Myocyte (in vitro differentiated cells): Measurements from ENCODE around the gene SEZ6L2. TPM values are rescaled to one million over a fixed set of nuclear protein-coding genes. Genes with fewer than 3 reads are reported as not detected.
"Not testable (repeated sequence)": the region's sequence is repeated elsewhere in the genome, so short reads cannot be mapped to it uniquely, and the experiment has no call there.

Source experiments
- DNase-seq: peaks from one replicate; pipeline ENCODE4 v3.0.0-alpha.2; 2012; ENCODE audit warnings: low read depth
- total RNA-seq: library from RNA; depleted of rRNA; stranded (reverse); fragments of >200 nt; gene quantifications from 2 replicates; pipeline ENCODE4 v1.2.3, GENCODE V29; 2014

SEZ6L2 gene
- total RNA-seq, 1 donor from 2014 or later, result 6.4 TPM

- no peak for DNase-seq
Measured at GRCh38 chr16:29891525-29892457, 7.6 kb downstream of the SEZ6L2 start.

GRCh38 chr16:29889372-29889771 is 10.0 kb downstream of the SEZ6L2 start:
- not testable (repeated sequence) for DNase-seq

- no peak for DNase-seq
Measured at GRCh38 chr16:29883987-29884386, 15.4 kb downstream of the SEZ6L2 start.

GRCh38 chr16:29881050-29881449 is 18.3 kb downstream of the SEZ6L2 start:
- DNase-seq, result no peak

GRCh38 chr16:29878172-29878571 is 21.2 kb downstream of the SEZ6L2 start:
- no peak for DNase-seq

- DNase-seq, result no peak
Measured at GRCh38 chr16:29877266-29877961, 21.9 kb downstream of the SEZ6L2 start.

GRCh38 chr16:29876594-29877249 is 22.6 kb downstream of the SEZ6L2 start:
- no peak for DNase-seq

- no peak for DNase-seq
Measured at GRCh38 chr16:29876217-29876593, 23.1 kb downstream of the SEZ6L2 start.

- no peak for DNase-seq
Measured at GRCh38 chr16:29875206-29875605, 24.1 kb downstream of the SEZ6L2 start.

GRCh38 chr16:29873319-29873718 is 26.0 kb downstream of the SEZ6L2 start:
- no peak for DNase-seq

GRCh38 chr16:29871822-29872546 is 27.4 kb downstream of the SEZ6L2 start:
- DNase-seq, result no peak

GRCh38 chr16:29869067-29869466 is 30.3 kb downstream of the SEZ6L2 start:
- not testable (repeated sequence) for DNase-seq

GRCh38 chr16:29868396-29869009 is 30.8 kb downstream of the SEZ6L2 start:
- no peak for DNase-seq

GRCh38 chr16:29864205-29864604 is 35.1 kb downstream of the SEZ6L2 start:
- DNase-seq, result no peak

- DNase-seq, result no peak
Measured at GRCh38 chr16:29863669-29863984, 35.7 kb downstream of the SEZ6L2 start.

GRCh38 chr16:29862884-29863668 is 36.3 kb downstream of the SEZ6L2 start, which contains the start of gene CDIPT:
TSS of gene CDIPT (minus strand) at chr16:29863226. CDS start at chr16:29862857, 369 bp downstream.
- peak; percentile 97 for DNase-seq

- DNase-seq, result peak; percentile 35
Measured at GRCh38 chr16:29862383-29862883, 36.9 kb downstream of the SEZ6L2 start.

GRCh38 chr16:29860218-29860617 is 39.1 kb downstream of the SEZ6L2 start:
- DNase-seq, result no peak

GRCh38 chr16:29858974-29859373 is 40.4 kb downstream of the SEZ6L2 start:
- DNase-seq, result no peak
